Activated CD4-positive, alpha-beta T cell treated with anti-CD3 and anti-CD28 coated beads, Interleukin-2, Interleukin-6, amounts not matched to agents 100 ng/mL and 50 ng/mL, durations not matched to agents 16 hours and 8 hours (primary cell): Measurements from ENCODE around the gene FAM234B.

Experiments
- DNase-seq: peaks from one replicate; pipeline ENCODE4 v3.0.0-alpha.2; 2020

Gene FAM234B

GRCh38 chr12:13093191-13093847, 49.1 kb downstream of the FAM234B start:
- DNase-seq: no peak

GRCh38 chr12:13093848-13094220, 49.7 kb downstream of the FAM234B start:
- no peak for DNase-seq

DNA sequence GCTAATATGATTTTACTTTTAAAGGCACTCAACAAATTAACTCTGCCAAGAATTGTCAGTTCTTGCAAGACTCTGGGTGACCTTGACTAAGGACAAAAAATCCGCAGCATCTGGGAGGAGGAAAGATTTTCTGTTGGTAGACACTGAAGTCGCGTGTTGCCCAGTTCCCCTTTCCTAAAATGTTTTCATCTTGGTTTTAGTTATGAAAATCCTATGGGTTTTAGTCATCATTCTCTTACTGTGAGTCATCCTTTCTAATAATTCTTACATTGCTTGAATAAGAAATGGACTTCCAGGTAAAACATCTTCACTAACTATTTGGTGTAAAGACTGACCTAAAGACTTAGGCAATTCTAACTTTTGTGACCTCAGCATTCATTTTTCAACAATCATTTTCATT, 50.2 kb downstream of the FAM234B start:
- peak; percentile 36 for DNase-seq

DNA sequence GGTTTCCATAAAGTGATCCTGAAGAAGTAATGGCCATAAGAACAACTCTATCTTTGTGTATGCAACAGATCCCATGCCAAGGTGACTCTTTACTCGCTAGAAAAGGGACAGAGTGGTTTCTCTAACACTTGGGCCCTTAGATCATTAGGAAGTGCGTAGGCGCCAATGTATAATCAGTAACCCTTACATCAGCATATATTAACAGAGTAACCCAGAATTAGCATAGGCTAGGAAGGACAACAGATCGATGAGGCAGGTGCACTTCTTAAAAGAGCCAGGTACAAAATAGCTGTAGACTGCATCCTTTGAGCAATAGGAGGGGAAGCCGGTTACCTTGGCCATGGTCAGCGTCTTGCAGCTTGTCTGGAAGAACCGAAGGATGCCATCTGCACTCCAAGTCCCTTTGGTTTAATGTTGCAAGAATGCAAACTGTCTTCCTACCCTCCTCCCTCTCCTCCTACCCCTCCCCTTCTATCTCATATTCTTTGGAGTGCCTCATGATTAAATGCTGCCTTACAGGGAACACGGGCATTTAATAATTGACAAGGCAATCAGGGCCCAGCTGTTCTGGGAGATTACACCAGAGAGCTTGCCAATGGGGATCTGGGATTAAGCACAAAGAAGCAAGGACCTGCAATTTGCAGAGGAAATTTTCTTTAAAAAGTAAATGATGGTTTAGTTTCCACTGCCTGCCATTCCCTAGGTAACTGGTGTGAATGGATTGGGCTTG, 51.2 kb downstream of the FAM234B start:
- no peak for DNase-seq

DNA sequence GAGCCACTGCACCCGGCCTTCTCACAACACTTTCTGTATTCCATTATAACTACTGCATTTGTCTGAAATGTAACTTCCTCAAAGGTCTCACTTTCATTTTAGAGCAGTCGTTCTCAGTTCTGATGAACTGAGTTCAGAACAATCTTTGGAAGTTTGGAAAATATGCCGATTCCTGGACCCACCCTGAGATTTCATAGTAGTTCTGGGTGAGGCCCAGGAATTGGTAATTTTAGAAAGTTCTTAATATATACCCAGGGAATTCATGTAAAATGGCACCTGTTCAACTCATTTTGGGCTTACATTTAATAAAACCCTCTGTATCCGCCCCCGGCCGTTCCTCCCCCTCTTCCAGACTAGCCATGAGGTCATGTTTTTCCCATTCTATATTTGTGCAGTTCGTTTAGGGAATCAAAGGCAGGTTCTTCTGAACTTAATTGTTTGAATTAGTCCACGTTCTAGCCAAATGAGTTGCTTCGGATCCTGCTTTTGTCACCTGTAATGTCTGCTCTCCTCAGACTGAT, 53.4 kb downstream of the FAM234B start:
- DNase-seq: no peak

DNA sequence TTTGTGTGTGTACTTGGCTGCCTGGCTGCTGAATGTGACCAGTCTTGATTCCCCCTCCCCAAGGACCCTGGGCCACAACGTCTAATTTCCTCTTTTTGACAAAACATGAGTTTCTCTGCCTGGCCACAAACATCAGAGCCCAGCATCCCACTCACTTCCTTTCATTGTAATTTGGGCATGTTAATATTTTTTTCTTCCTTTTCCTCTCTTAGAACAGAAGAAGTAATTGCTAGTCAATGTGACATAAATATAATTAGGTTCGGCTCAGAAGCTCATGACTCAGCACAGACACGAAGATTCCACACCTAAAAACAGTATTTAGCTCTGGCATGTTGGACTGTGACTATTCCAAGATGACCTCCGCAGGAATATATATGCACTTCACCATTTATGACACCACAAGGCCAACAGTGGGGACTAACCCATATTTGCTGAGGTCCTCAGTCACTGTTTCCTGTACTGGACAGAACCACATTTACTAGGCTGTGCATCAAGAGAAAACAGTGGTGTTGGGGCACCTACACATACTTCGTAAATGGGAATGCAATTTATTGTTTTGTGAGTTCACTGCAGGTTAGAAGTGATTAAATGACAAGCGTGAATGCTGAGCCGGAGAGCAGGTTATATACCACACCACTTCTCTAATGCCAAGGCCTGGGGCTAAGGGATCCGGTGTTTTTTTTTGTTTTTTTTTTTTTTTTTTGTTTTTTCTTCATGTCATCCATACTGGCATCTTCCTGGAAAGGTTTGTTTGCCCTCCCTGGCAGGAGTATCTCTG, 55.1 kb downstream of the FAM234B start:
- no peak for DNase-seq

GRCh38 chr12:13099844-13100604, 55.8 kb downstream of the FAM234B start:
- DNase-seq: no peak

GRCh38 chr12:13100605-13100881, 56.4 kb downstream of the FAM234B start:
- peak; percentile 15 for DNase-seq

GRCh38 chr12:13100882-13101769, 56.9 kb downstream of the FAM234B start:
- peak; percentile 94 for DNase-seq

- peak; percentile 62 for DNase-seq
Observed at GRCh38 chr12:13101821-13102375, 57.7 kb downstream of the FAM234B start.

GRCh38 chr12:13102461-13103195, 58.4 kb downstream of the FAM234B start:
- DNase-seq: peak; percentile 12

GRCh38 chr12:13103391-13104033, 59.3 kb downstream of the FAM234B start, which contains the start of gene GSG1:
GSG1 (minus strand) TSS chr12:13103667; CDS start chr12:13103512, 155 bp downstream.
- peak; percentile 89 for DNase-seq

- no peak for DNase-seq
Observed at GRCh38 chr12:13104409-13104808, 60.2 kb downstream of the FAM234B start.

DNA sequence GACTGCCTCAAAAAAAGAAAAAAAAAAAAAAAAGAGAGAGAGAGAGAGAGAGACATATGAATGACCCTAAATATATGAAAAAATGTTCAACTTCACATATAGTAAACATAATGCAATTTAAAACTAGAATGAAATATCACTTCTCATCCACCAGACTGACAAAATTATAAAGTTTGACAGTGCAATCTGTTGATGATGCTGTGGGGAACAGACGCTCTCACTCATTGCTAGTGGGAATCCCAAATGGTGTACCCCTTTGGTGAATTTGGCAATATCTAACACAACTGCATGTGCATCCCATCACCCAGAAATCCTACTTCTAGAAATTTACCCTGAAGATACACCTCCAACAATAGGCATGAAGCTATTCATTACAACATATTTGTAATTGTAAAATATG, 61.6 kb downstream of the FAM234B start:
- no peak for DNase-seq

DNA sequence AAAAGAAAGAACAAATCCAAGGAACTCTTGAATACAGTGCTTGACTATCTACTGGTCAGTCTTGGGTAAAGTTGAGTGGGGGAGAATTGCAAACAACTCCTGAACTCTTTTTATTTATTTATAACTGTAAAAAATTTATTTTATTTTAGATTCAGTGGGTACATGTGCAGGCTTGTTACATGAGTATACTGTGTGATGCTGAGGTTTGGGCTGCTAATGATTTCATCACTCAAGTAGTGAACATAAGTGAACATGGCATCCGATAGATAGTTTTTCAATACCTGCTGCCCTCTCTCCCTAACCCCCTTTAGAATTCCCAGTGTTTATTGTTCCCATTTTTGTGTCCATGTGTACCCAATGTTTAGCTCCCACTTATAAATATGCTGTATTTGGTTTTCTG, 62.5 kb downstream of the FAM234B start:
- no peak for DNase-seq

- no peak for DNase-seq
Observed at GRCh38 chr12:13112968-13113367, 68.8 kb downstream of the FAM234B start.

GRCh38 chr12:13114251-13115052, 70.3 kb downstream of the FAM234B start:
- no peak for DNase-seq

- DNase-seq: no peak
Observed at GRCh38 chr12:13116259-13116658, 72.1 kb downstream of the FAM234B start.

DNA sequence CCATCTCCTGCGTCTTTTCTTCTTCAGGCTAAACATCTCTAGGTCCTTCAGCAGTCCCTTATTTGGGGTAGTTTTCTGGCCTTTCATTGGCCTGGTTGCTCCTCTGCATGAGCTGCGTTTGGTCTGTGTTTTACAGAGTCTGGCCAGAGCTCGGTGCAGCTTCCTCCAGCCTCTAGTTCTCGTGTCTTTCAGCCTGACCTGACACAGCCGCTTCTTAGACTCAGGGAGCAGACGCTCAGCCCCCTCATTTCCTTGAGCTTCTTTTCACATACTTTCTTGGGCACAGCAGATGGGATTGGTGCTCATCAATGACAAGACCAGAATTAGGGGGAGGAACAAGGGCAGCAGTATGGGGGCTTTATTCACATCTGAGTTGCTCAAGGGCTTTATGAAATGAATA, 72.8 kb downstream of the FAM234B start:
- no peak for DNase-seq
